Measurements from ENCODE around the gene NELFB. TPM values are rescaled to one million over a fixed set of nuclear protein-coding genes. Genes with fewer than 3 reads are reported as not detected.

Gene NELFB
- total RNA-seq, 8 experiments from 2014 or later, result 22.8 to 38.4 (median 34.5) TPM

- in situ Hi-C loops (cut with MboI; ENCODE audit: low pct_unique_long_range_greater_than_20kb in 2 of 9, low sequenced_read_pairs in 9 of 9, unreplicated experiment in 9 of 9), result loop anchor here in 2 of 9 experiments (25.0 kb wide), 2 partner anchors 131 to 156 kb away; partner anchors contain the start of genes ENTPD8 (in 1 of the 2), EXD3 (in 1 of the 2) and NOXA1 (in 1 of the 2)
- peak in 6 of 8 experiments; percentile 1 to 25 (median 21) for ATAC-seq (replicated peaks in 6 of 8)
- WGBS, 10 experiments, result 20% methylated on average over 2 of the region's 39 CpGs; no CpG with 5 or more reads in 9 of the 10 experiments
- peaks cover 8 to 12% of the 10 kb centered on the region in 2 donors for H3K4me1 ChIP-seq (replicated peaks in 1 of 2)
- peak overlapping the region in 1 of 5 donors; percentile 3 for H3K4me3 ChIP-seq
- no peak overlapping the region for H3K27ac ChIP-seq
Measured at GRCh38 chr9:137281345-137282116, 26.4 kb downstream of the NELFB start.

GRCh38 chr9:137286975-137287383, 31.9 kb downstream of the NELFB start:
- H3K4me1 ChIP-seq (replicated peaks in 1 of 2), result no peaks in the 10 kb centered on the region
- peak; percentile 60 to 99 (median 76) for ATAC-seq (replicated peaks in 6 of 8)
- in situ Hi-C loops (cut with MboI; ENCODE audit: low pct_unique_long_range_greater_than_20kb in 2 of 9, low sequenced_read_pairs in 9 of 9, unreplicated experiment in 9 of 9), result loop anchor here in 2 of 9 experiments (25.0 kb wide), 2 partner anchors 125 to 150 kb away; partner anchors contain the start of genes ENTPD8 (in 1 of the 2), EXD3 (in 1 of the 2) and NOXA1 (in 1 of the 2)
- WGBS, 10 experiments, result 0 to 100% (median 74%) methylated on average over 1 to 10 of the region's 14 CpGs; no CpG with 5 or more reads in 1 of the 10 experiments
- H3K4me3 ChIP-seq, result no peak overlapping the region
- H3K27ac ChIP-seq, result no peak overlapping the region

GRCh38 chr9:137293094-137293481, 38.0 kb downstream of the NELFB start:
- WGBS, 10 experiments, result 50 to 100% (median 68%) methylated on average over 1 to 6 of the region's 15 CpGs; no CpG with 5 or more reads in 4 of the 10 experiments
- Histone ChIP-seq H3K27ac (no peak overlapping the region), H3K4me3 (no peak overlapping the region), H3K4me1 (replicated peaks in 1 of 2) (peaks cover 0 to 12% of the 10 kb centered on the region in 2 donors)
- no peak for ATAC-seq (replicated peaks in 6 of 8)
- in situ Hi-C loops (cut with MboI; ENCODE audit: low pct_unique_long_range_greater_than_20kb in 2 of 9, low sequenced_read_pairs in 9 of 9, unreplicated experiment in 9 of 9), result loop anchor here in 3 of 9 experiments (10.0 to 25.0 kb wide), 3 partner anchors 112 to 144 kb away; partner anchors contain the start of genes ENTPD8 (in 1 of the 3), EXD3 (in 1 of the 3) and NOXA1 (in 1 of the 3)

DNA sequence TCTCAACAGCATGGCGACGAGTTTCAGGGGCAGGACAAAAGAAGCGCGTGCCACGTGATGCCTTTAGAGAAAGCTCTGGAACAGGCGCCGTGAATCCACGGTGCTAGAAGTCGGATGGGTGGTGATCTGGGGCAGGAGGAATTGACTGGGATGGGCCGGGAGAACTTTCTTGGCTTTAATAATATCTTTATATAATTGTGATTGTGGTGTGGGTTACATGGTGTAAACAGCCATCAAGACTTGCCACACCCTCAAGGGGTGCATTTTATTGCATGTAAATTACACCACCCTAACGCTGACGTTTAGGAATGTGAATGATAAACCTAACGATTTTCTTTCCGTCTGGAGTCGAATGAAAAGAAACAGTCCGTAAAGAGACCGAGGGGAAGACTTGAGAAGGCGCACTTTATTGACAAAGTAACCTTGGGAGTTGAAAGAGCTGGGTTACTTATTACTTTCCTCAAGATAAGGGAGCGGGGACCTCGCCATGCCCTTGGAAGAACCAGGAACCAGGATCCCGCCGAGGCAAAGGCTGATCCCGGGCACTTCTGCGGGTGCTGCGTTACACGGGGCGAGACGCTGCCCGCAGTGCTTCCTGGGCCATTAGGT, 38.5 kb downstream of the NELFB start:
- no peak overlapping the region for H3K4me3 ChIP-seq
- no peak for ATAC-seq (replicated peaks in 6 of 8)
- WGBS, 10 experiments, result 68 to 100% (median 90%) methylated on average over 5 to 29 of the region's 29 CpGs; no CpG with 5 or more reads in 3 of the 10 experiments
- no peak overlapping the region for H3K27ac ChIP-seq
- peaks cover 2 to 17% of the 10 kb centered on the region in 2 donors for H3K4me1 ChIP-seq (replicated peaks in 1 of 2)
- in situ Hi-C loops (cut with MboI; ENCODE audit: low pct_unique_long_range_greater_than_20kb in 2 of 9, low sequenced_read_pairs in 9 of 9, unreplicated experiment in 9 of 9), result loop anchor here in 3 of 9 experiments (10.0 to 25.0 kb wide), 3 partner anchors 111 to 144 kb away; partner anchors contain the start of genes ENTPD8 (in 1 of the 3), EXD3 (in 1 of the 3) and NOXA1 (in 1 of the 3)

- ATAC-seq (replicated peaks in 6 of 8), result peak in 3 of 8 experiments; percentile 26 to 46 (median 34)
- in situ Hi-C loops (cut with MboI; ENCODE audit: low pct_unique_long_range_greater_than_20kb in 2 of 9, low sequenced_read_pairs in 9 of 9, unreplicated experiment in 9 of 9), result loop anchor here in 3 of 9 experiments (10.0 to 25.0 kb wide), 3 partner anchors 111 to 143 kb away; partner anchors contain the start of genes ENTPD8 (in 1 of the 3), EXD3 (in 1 of the 3) and NOXA1 (in 1 of the 3)
- 5 to 80% (median 70%) methylated on average over 1 to 4 of the region's 11 CpGs; no CpG with 5 or more reads in 5 of the 10 experiments for WGBS, 10 experiments
- Histone ChIP-seq H3K27ac (no peak overlapping the region), H3K4me3 (no peak overlapping the region), H3K4me1 (replicated peaks in 1 of 2) (peaks cover 3 to 21% of the 10 kb centered on the region in 2 donors)
Measured at GRCh38 chr9:137294091-137294680, 39.1 kb downstream of the NELFB start.

- 22 to 50% (median 33%) methylated on average over 3 to 15 of the region's 35 CpGs; no CpG with 5 or more reads in 7 of the 10 experiments for WGBS, 10 experiments
Measured at GRCh38 chr9:137294681-137295237, 39.6 kb downstream of the NELFB start.

GRCh38 chr9:137295238-137295811, 40.2 kb downstream of the NELFB start:
- Histone ChIP-seq H3K27ac (peak overlapping the region in 1 of 2 donors; percentile 65), H3K4me3 (peak overlapping the region; percentile 34 to 57 (median 44)), H3K4me1 (replicated peaks in 1 of 2) (peaks cover 10 to 22% of the 10 kb centered on the region in 2 donors)
- peak; percentile 57 to 78 (median 65) for ATAC-seq (replicated peaks in 6 of 8)
- WGBS, 10 experiments, result 19% methylated on average over 4 of the region's 76 CpGs; no CpG with 5 or more reads in 9 of the 10 experiments
- in situ Hi-C loops (cut with MboI; ENCODE audit: low pct_unique_long_range_greater_than_20kb in 2 of 9, low sequenced_read_pairs in 9 of 9, unreplicated experiment in 9 of 9), result loop anchor here in 3 of 9 experiments (10.0 to 25.0 kb wide), 3 partner anchors 109 to 142 kb away; partner anchors contain the start of genes ENTPD8 (in 1 of the 3), EXD3 (in 1 of the 3) and NOXA1 (in 1 of the 3)

More at GRCh38 chr9:137294681-137295237, 39.6 kb downstream of the NELFB start:
- H3K4me3 ChIP-seq, result peak overlapping the region in 2 of 5 donors; percentile 34 to 44
- in situ Hi-C loops (cut with MboI; ENCODE audit: low pct_unique_long_range_greater_than_20kb in 2 of 9, low sequenced_read_pairs in 9 of 9, unreplicated experiment in 9 of 9), result loop anchor here in 3 of 9 experiments (10.0 to 25.0 kb wide), 3 partner anchors 110 to 143 kb away; partner anchors contain the start of genes ENTPD8 (in 1 of the 3), EXD3 (in 1 of the 3) and NOXA1 (in 1 of the 3)
- peak in 2 of 8 experiments; percentile 26 to 39 for ATAC-seq (replicated peaks in 6 of 8)
- no peak overlapping the region for H3K27ac ChIP-seq
- peaks cover 8 to 22% of the 10 kb centered on the region in 2 donors for H3K4me1 ChIP-seq (replicated peaks in 1 of 2)

DNA sequence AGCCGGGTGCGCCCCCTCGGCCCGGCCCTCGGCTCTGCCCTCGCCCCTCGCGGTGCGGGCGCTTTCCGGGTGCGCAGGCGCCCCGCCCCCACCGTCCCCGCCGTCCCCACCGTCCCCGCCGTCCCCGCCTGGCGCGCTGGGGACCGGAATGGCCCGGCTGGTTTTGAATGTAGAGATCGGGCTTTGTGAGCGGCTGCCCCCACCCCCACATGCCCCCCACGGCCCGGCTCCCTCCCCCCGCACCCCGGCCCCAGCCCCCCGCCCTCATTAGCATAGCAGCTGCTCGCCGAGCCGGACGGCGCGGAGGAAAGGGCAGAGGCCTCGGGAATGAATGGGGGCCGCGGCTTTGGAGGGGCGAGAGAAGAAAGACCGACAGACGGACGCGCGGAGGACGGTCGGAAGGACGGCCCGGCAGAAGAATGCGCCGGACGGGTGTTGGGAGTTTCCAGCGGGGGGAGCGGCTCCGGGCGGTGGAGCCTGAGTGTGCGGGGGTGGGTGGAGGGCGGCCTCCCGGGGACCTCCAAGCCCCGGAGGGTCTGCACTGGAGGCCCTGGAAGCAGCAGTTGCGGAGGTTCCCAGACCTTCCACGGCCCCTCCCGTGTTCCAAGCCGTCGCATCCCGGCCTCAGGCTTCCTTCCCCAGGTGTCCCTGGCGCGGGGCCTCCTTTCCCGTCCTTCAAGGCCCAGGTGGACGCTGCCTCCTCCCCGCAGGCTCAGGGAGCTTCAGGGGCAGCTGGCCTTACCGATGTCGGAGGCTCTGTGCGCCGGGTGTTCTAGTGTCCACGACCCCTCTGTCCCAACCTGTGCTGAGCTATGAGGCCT, 40.9 kb downstream of the NELFB start:
- peak in 6 of 8 experiments; percentile 12 to 70 (median 60) for ATAC-seq (replicated peaks in 6 of 8)
- peak overlapping the region in 1 of 2 donors; percentile 65 for H3K27ac ChIP-seq
- in situ Hi-C loops (cut with MboI; ENCODE audit: low pct_unique_long_range_greater_than_20kb in 2 of 9, low sequenced_read_pairs in 9 of 9, unreplicated experiment in 9 of 9), result loop anchor here in 3 of 9 experiments (10.0 to 25.0 kb wide), 3 partner anchors 109 to 141 kb away; partner anchors contain the start of genes ENTPD8 (in 1 of the 3), EXD3 (in 1 of the 3) and NOXA1 (in 1 of the 3)
- H3K4me3 ChIP-seq, result peak overlapping the region; percentile 34 to 57 (median 44)
- 0% methylated on average over 1 of the region's 78 CpGs; no CpG with 5 or more reads in 9 of the 10 experiments for WGBS, 10 experiments
- peaks cover 10 to 22% of the 10 kb centered on the region in 2 donors for H3K4me1 ChIP-seq (replicated peaks in 1 of 2)

DNA sequence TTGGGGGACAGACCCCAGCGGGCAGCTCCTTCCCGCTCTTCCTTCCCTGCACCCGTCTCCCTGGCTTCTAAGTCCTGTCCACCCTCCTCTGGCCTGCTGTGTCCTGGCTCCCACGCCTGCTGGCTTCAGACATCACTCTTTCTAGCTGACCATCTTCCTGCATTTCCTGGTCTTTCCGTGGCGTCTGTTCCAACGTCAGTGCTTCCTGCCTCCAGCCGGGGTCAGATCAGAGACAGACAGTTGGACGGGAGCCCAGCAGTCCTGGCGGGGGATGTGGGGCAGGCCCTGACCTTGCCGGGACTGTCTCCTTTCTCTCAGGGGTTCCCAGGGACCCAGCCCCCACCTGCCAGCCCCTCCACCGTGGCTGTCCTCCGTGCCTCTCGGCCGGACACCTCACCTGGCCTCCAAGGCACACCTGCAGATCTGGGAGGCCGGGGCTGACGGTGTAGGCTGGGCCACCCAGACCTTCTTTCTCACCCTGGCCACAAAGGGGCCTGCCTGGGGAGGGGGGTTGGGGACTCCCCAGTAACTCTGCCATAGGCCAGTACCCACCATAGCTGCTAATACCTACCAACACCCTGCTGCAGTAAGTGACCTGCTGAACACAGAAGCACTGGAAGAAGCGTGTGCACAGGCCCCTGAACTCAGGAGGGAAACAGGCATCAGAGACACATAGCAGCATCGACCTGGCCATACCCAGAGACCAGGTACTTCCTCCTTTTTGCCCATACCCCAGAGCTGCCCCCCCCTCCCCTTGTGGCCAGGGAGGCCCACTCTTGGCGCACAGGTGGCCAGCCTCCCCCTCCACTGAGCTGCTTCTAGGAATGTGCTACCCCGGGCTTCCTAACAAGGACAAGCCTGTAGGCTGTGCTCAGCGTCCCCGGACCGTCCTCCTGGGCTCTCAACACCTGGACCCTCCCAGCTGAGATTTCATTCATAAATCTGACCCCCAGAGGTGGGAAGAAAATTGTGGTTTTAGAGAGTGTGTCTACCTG, 41.8 kb downstream of the NELFB start:
- no peak for ATAC-seq (replicated peaks in 6 of 8)
- Histone ChIP-seq H3K4me3 (peak overlapping the region in 1 of 5 donors; percentile 34), H3K4me1 (replicated peaks in 1 of 2) (peaks cover 10 to 22% of the 10 kb centered on the region in 2 donors), H3K27ac (peak overlapping the region in 1 of 2 donors; percentile 43)
- in situ Hi-C loops (cut with MboI; ENCODE audit: low pct_unique_long_range_greater_than_20kb in 2 of 9, low sequenced_read_pairs in 9 of 9, unreplicated experiment in 9 of 9), result loop anchor here in 3 of 9 experiments (10.0 to 25.0 kb wide), 3 partner anchors 108 to 140 kb away; partner anchors contain the start of genes ENTPD8 (in 1 of the 3), EXD3 (in 1 of the 3) and NOXA1 (in 1 of the 3)
- 47% methylated on average over 6 of the region's 24 CpGs; no CpG with 5 or more reads in 9 of the 10 experiments for WGBS, 10 experiments

Data from motor neuron (in vitro differentiated cells).